Inflammatory macrophage (primary cell): ENCODE results near the gene HECTD1.
A peak's percentile ranks its signal among the peaks of the same experiment; 100 is the strongest.
"Not testable (repeated sequence)": the region's sequence is repeated elsewhere in the genome, so short reads cannot be mapped to it uniquely, and the experiment has no call there.

ENCODE experiments used
- DNase-seq, 2 donors: peaks; one replicate each; pipeline ENCODE4 v3.0.0-alpha.2; 2020 to 2022
- total RNA-seq, 18 experiments: gene quantifications; one replicate each; lab custom pipeline; 2026; ENCODE audit warnings: mixed read lengths in 6 of 18, inconsistent platforms in 2 of 18; lab: John Stamatoyannopoulos, UW

Gene HECTD1
- 139 to 586 (median 416) reads per million in 18 experiments for total RNA-seq

DNA sequence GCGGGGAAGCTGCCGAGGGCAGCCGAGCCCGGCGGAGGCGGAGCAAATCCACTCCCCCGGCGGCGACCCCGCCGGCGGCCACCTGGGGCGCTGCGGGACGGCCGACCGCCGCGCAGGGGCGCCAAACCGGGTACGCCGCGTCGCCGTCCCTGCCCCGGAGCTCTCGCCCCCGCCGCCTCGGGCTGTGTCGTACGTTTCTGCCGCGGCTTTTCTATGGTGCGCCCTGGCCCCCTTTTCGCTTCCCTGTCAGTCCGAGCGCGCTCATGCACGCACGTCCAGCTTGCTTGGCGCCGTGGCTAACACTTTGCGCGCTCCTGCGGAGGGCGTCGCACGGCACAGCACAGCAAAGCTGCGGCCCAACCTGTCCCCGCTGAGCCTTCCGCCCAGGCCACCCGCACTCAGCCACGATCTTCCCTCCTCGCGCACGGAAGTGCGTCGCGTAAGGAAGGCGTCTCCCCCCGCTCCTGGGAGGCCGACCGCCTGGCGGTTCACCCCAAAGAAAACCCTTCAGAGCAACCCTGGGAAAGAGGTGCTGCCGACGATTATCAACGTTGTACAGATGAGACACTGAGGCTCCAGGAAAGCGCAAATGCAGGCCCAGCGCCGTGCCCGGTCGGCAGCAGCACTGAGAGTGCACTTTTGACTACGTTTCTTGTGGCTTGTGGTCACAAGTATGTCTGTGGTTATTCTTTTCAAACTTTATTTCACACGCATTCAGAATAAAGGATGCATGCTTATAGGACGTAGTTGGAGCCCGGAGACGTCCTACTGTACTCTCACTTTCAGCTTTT, at the start of gene HECTD1:
Gene HECTD1, minus strand, starts transcription at position 39 of the 791 bp plus-strand sequence. CDS start 1,857 bp downstream, outside the sequence.
- DNase-seq, result peak; percentile 86 to 91

DNA sequence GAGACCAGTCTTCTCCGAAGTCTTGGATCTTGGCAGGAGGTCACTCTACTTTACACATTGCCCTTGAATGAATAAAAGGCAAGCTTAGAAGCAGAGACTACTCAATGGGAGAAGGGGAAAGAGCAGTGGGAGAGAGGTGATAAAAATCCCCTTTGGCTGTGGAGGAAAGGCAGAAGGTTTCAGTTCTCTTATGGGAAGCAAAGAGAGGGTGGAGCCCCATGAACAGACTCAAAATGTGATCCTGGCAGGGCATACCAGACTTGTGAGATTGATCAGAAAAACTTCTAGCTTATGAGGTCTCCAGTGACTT, 49.6 kb upstream of the HECTD1 start:
- no peak for DNase-seq

DNA sequence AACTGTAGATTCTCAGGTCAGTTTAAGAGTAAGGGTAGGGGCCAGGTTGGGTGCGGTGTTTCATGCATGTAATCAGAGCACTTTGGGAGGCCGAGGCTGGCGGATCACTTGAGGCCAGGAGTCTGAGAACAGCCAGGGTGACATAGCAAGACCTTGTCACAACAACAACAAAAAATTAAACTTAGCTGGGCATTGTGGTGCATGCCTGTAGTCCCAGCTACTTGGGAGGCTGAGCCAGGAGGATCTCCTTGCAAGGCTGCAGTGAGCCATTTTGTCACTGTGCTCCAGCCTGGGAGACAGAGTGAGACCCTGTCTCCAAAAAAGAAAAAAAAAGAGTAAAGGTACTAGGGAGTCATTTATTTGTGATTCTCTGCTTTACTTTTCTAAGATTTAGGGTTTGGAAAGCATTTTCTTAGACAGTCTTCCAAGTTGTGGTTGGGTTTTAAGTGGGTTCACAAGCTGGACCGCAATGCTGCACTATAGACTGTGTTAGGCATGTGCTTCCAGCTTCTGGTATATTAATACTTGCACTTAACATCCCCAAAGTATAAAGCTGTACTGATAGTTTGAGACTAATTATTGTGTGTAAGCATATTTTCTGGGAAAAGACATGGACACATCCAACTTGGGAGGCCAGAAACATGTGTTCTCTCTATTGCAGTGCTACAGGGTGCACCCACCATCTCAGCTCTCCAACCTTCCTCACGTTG, 49.1 kb upstream of the HECTD1 start:
- no peak for DNase-seq

DNA sequence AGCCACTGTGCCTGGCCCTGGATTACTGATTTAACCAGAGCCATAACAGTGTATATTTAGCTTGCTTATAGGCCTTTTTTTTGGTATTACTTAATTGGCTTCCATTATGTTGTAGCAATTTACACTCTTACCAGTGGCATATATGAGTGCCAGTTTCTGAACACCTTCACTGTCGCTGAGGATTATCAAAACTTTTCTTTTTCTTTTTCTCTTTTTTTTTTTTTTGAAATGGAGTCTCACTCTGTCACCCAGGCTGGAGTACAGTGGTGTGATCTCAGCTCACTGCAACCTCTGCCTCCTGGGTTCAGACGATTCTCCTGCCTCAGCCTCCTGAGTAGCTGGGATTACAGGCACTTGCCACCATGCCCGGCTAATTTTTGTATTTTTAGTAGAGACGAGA, 48.3 kb upstream of the HECTD1 start:
- not testable (repeated sequence) for DNase-seq

DNA sequence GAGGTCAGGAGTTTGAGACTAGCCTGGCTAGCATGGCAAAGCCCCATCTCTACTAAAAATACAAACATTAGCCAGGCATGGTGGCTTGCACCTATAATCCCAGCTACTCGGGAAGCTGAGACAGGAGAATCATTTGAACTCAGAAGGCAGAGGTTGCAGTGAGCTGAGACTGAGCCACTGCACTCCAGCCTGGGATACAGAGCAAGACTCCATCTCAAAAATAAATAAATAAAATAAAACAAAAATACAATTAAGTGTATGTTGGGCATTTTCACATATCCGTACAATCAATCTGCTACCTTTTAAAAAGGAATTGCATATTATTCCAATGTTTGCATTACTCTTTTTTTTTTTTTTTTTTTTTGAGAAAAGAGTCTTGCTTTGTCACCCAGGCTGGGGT, 47.7 kb upstream of the HECTD1 start:
- no peak for DNase-seq

DNA sequence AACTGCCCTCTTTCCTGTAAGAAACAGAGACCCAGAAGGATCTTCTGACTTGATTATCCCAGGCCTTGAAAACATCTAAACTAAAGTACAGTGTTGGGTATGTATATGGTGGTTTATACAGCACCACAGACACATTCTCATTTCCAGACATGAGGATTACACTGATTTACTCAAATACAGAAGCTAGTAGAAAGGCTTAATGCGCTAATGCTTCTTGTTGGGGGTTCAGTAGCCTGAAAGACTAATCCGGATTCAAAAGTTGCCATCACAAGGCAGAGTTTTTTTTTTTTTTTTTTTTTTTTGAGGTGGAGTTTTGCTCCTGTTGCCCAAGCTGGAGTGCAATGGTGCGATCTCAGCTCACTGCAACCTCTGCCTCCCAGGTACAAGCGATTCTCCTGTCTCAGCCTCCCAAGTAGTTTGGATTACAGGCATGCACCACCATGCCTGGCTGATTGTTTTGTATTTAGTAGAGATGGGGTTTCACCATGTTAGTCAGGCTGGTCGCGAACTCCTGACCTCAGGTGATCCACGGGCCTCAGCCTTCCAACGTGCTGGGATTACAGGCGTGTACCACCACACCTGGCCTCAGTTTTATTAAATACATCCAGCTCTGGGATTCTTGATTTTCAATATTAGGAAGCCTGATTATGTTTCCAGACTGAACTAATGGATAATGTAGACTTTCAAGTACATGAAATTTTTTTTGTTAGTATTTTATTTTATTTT, 46.3 kb upstream of the HECTD1 start:
- no peak for DNase-seq

DNA sequence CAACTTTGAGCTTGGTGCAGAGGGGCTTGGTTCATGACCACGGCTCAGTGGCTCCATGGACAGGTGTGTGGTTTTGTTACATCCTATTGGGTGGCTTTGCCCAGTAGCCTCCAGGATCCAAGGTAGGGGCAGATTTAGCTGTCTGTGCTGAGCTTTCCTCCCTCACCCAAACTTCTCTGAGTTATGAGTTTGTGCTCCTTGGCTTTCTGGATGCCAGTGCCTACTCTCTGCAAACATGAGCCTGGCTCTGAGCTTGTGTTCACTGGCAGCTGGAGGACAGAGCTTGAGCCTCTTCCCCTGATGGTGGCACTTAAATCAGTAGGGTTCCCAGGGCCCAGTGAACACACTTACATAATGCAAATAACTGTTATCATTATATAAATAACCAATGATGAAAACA, 45.3 kb upstream of the HECTD1 start:
- DNase-seq, result no peak

DNA sequence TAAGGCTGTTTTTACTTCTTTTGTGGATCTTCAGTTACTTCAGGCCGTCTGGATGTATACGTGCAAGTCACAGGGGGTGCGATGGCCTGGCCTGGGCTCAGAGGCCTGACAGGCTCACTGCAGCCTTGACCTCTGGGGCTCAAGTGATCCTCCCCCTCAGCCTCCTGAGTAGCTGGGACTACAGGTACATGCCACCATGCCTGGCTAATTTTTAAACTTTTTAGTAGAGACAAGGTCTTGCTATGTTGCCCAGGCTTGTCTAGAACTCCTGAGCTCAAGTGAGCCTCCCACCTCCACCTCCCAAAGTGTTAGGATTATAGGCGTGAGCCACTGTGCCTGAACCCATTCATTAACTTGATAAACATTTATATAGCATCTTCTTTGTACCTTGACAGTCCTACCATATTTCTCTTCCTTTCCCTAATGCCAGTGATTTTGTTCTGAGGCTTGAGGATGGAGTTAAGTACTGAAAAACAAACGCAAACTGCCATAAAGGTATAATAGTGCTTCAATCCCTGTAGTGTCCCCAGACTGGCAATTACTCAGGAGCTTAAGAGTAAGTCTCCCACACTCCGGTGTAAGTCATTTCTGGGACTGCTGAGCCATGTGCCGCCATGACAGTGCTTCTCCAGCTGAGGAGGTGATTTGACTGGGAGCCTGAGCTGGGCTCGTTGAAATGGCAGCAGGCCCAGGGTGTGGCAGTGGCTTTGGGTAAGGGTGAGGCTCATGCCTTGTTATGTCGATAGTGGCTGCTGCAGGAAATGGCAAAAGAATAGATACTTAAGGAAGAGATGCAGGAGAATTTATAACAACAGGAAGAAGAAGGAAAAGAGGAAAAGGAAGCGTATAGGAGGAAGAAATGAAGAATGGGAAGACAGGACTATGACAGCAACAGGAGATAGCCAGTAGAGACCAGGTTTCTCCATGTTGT, 43.7 kb upstream of the HECTD1 start:
- no peak for DNase-seq

DNA sequence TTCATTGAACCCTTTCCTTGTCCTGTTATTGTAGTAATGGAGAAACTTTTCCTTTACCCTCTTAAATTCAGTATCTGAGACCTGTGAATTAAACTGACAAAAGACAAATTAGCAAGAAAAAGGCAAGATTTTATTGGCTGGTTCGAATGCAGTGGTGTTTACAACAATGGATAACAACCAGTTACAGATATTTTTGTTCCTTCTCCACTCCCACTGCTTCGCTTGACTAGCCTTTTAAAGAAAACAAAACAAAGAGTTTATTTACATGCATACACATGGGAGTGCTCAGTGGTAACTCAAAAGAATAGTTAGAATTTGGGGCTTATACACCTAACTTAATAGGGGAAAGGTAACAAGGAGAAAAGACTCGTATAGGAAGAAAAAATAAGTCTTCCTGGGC, 37.0 kb upstream of the HECTD1 start:
- no peak for DNase-seq

DNA sequence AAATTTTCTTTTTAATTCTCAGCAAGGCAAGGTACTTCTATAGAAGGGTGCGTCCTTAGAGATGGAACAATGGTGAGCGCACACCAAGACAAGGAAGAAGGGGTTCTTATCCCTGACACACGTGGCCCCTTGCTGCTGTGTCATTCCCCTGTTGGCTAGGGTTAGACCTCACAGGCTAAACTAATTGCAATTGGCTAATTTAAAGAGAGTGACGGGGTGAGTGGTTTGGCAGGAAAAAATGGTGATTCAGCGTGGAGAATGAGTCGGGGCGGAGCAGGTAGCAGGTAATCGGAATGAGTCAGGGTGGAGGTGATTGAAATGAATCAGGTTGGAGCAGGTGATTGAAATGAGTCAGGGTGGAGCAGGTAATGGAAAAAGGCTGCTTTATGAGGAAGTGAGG, 36.3 kb upstream of the HECTD1 start:
- DNase-seq, result no peak

DNA sequence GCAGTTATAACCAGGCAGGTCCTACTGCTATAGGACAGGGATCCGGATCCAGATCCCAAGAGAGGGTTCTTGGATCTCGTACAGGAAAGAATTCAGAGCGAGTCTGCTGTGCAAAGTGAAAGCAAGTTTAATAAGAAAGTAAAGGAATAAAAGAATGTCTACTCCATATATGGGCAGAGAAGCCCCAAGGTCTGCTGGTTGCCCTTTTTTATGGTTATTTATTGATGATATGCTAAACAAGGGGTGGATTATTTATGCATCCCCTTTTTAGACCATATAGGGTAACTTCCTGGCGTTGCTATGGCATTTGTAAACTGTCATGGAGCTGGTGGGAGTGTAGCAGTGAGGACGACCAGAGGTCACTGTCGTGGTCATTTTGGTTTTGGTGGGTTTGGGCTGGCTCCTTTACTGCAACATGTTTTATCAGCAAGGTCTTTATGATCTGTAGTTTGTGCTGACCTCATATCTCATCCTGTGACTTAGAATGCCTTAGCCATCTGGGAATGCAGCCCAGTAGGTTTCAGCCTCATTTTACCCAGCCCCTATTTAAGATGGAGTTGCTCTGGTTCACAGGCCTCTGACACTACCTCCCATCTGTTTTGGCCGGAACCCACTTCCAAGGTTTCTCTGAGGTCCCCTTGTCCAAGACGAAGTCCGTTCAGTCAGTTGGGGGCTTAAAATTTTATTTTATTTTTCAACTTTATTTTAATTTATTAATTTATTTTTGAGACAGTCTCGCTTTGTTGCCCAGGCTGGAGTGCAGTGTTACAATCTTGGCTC, 34.8 kb upstream of the HECTD1 start:
- DNase-seq, result not testable (repeated sequence)

DNA sequence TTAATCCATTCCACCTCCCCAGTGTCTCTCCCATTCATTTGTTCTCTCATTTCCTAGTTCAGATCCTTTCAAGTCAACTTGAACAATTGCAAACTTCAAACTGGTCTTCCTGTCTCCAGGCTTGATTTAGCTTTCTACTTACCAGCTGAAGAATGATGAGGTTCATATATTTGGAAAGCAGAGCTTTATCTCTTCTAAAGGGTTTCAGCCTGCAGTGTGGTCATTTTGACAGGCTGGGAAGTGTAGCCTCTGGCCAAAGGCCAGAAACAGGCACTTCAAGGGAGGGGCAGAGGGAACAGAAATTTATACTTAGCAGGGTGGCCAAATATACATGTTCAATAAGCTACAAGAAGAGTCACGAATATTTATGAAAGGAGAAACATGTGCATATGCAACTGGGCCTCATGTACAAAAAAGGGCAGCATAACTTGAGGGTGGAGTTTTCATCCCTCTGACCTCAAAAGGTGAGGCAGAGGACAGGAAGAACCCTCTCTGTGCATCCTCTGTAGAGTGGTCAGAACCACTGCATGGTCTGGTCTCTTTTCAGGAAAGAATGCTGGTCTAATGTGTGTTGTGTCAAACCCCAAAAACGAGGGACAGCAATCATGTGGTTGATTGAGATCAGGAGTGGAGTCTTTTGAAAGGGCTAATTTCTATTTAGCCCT, 34.0 kb upstream of the HECTD1 start:
- DNase-seq, result no peak

DNA sequence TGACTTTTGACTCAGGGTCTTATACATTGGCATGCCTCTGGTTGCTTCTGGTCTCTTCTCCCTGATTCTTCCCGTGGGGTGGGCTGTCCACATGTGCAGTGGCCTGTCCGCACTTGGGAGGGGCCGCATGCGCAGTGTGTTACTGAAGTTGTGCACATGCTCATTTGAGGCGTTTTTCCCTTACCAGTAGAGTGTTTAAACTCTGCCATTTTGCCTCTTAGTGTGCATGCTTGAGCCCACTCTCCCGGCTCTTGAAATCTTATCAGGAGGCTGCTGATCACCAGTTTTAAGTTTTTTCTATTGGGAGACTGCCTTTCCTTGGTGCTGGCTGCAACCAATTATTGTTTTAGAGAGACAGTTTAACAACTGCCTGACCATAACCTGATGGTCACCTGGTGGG, 32.1 kb upstream of the HECTD1 start:
- DNase-seq, result no peak

DNA sequence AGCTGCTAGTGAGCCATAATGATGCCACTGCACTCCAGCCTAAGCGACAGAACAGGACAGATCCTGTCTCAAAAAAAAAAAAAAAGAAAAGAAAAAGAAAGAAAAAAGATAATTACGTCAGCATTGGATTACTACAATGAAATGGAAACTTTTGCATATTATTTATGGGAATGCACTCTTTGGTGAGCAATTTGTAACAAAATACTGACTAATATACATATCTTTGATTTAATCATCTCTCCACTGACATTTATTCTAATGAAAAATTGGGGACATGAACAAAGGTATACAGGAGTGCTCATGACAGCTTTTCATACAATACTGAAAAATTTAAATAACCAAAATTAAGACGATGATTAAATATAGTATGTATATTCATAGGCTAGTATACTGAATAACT, 27.9 kb upstream of the HECTD1 start:
- DNase-seq, result no peak

DNA sequence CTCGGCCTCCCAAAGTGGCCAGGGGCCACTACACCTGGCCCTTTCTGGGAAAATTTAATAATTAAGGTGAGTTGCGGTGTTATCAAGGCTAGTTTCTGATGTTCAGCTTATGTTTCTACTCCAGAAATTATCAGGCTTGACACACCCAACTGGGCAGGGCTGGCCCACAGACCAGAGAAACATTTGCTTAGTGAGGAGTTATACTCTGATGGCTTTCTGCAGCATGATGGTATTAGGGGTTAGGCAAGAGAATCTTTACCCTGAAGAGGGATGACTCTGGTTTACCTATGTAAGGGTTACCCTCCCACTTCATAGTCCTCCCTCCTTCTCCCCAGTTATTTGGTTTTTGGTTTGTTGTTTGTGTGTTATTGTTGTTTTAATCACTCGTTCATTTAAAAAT, 24.5 kb upstream of the HECTD1 start:
- DNase-seq, result no peak

DNA sequence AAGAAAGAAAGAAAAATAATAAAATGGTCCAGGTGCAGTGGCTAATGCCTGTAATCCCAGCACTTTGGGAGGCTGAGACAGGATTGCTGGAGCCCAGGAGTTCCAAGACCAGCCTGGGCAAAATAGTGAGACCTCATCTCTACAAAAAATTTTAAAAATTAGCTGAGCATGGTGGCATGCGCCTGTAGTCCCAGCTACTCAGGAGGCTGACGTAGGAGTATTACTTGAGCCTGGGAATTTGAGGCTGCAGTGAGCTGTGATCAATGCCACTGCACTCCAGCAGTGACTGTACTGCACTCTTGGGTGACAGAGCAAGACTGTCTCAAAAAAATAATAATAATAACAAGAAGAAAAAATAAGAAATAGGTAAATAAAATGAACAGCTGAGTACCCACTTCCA, 23.7 kb upstream of the HECTD1 start:
- not testable (repeated sequence) for DNase-seq

DNA sequence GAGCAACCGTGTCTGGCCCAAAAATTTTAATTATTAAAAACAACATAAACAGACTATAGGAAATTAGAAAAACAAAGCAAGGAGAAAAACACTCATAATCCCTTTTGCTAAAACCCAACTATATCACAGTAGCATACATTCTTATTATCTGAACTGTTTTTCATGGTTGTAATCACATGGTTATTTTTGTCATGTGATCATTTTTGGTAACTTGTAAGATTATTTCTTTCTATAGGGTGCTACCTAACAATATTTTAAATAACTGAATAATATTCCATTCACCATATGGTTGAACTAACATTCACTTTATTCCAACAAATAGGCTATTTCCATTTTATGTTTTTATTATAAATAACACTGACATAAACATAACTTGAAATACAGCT, 23.0 kb upstream of the HECTD1 start:
- no peak for DNase-seq

DNA sequence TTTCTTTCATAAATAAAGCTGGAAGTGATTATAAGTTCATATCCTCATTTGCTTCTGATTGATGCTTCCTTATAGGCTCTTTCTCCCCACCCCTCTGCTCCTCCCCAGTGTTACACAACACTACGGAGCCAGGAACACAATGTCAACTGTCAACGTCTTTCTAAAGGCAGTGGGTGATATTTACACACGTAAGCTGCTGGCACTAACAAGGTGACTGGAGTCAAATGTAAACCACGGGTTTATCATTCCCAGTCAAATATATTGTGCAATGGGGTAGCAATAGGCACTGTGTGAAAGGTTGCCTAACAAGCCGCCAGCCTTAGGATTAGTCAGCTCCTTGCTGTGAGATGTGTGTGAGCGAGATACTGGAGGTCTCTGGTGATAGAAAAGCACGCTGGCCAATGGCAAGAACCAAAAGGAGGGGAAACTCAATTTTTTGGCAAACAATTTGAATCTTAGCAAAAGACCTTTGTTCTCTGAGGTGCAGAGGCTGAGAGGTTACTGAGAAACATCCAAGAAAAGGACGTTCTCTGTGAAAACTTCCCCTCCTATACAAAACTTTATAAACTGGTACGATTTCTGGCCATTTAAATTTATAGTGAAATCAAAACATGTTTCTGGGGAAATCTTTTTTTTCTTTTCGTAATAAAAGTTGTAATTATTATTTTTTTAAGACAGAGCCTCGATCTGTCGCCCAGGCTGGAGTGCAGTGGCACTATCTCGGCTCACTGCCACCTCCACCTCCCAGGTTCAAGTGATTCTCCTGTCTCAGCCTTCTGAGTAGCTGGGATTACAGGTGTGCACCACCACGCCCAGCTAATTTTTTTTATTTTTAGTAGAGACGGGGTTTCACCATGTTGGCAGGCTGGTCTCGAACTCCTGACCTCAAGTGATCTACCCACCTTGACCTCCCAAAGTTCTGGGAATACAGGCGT, 22.3 kb upstream of the HECTD1 start:
- DNase-seq, result peak; percentile 97 to 98

DNA sequence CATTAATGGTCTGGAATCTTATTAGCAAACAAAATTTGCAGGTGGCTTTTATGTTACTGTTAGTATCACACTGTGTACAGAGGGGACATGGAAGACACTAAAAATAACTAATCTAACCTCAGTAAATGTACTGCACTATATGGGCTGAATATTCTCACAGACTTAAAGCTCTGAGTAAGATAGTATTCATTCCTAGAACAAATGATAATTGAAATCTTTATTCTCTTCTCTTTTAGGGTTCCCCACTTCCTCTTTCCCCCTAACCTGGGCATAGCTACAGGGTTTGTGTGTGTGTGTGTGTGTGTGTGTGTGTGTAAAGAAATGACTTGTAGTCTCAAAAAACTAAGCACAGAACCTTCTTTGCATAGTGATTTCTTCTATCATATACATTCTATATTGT, 21.4 kb upstream of the HECTD1 start:
- peak in 1 of 2 donors; percentile 16 for DNase-seq

DNA sequence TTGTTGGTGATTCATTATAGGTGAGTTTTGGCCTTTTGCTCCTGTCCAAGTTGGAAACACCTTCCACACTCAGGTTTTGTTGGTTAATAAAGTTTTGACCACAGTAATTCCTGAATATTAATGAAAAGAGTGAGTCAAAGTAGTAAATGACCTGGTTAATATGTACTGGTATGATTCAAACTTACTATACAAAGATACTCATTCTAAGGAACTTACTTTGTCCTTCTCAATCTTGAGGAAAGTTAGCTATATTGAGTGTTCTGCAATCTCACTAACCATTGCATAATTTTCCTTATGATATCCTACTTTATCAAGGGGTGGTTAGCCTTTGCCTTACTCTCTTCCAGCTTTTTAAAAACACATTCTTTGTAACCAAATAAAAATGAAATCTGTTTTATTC, 20.9 kb upstream of the HECTD1 start:
- peak; percentile 42 to 74 for DNase-seq
